ENCODE measurements around the gene OR5L2. TPM values are rescaled to one million over a fixed set of nuclear protein-coding genes. Genes with fewer than 3 reads are reported as not detected.
"Not testable (repeated sequence)": the region's sequence is repeated elsewhere in the genome, so short reads cannot be mapped to it uniquely, and the experiment has no call there.

OR5L2 gene
- total RNA-seq, 2 donors from 2014 or later = not detected

DNA sequence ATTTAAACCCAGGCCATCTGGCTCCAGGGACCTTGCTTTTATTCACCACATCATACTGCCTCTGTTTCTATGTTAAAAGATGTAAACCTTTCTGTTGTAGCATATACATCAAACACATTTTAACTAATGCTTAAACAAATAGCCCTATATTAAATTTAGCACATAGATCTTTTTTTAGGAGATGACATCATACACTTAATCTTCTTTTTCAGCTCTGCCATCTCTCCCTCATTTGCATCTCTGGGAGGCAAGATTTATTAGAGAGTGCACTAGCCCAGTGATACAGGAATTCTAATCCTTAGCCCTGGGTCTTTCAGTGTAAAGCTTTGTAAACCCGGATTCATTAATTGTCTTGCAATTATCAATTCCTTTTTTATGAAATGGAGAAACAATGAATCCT lies 25.1 kb downstream of the OR5L2 start:
- Histone ChIP-seq H3K36me3 (replicated peaks in 1 of 2; ENCODE audit: insufficient read depth in 1 of 2, low read depth in 2 of 2) (no peaks in the 10 kb centered on the region), H3K9me3 (no peaks in the 10 kb centered on the region), H3K4me3 (no peak overlapping the region), H3K27ac (no peak overlapping the region), H3K27me3 (no peaks in the 10 kb centered on the region), H3K4me1 (no peaks in the 10 kb centered on the region)
- DNase-seq (no peak), ATAC-seq (no peak)
- intact Hi-C loops (cut with DNase I) = no loop called here
- TF ChIP-seq CTCF (IDR thresholded peaks at IDR 0.05) (no peak), POLR2A (IDR thresholded peaks at IDR 0.05) (no peak)
- WGBS, 2 donors = 43 to 70% methylated on average over 1 of the region's 1 CpG

- no peak overlapping the region for H3K4me3 ChIP-seq
- DNase-seq (no peak), ATAC-seq (no peak)
- H3K9me3 ChIP-seq = no peaks in the 10 kb centered on the region
- H3K36me3 ChIP-seq (replicated peaks in 1 of 2; ENCODE audit: insufficient read depth in 1 of 2, low read depth in 2 of 2) = no peaks in the 10 kb centered on the region
- intact Hi-C loops (cut with DNase I) = no loop called here
- TF ChIP-seq POLR2A (IDR thresholded peaks at IDR 0.05) = no peak
- no peak for TF ChIP-seq CTCF (IDR thresholded peaks at IDR 0.05)
- no peaks in the 10 kb centered on the region for H3K4me1 ChIP-seq
- no peak overlapping the region for H3K27ac ChIP-seq
- H3K27me3 ChIP-seq = no peaks in the 10 kb centered on the region
- 7 to 11% methylated on average over 1 of the region's 1 CpG for WGBS, 2 donors
Measured at GRCh38 chr11:55854704-55855103, 27.7 kb downstream of the OR5L2 start.

- ATAC-seq; H3K27ac ChIP-seq; H3K4me1 ChIP-seq; DNase-seq; H3K27me3 ChIP-seq; intact Hi-C loops (cut with DNase I); H3K4me3 ChIP-seq; H3K36me3 ChIP-seq (replicated peaks in 1 of 2; ENCODE audit: insufficient read depth in 1 of 2, low read depth in 2 of 2); H3K9me3 ChIP-seq: not testable (repeated sequence)
- WGBS, 2 donors = 69 to 71% methylated on average over 4 of the region's 4 CpGs
Measured at GRCh38 chr11:55867354-55867753, 40.3 kb downstream of the OR5L2 start.

- H3K27ac ChIP-seq; H3K27me3 ChIP-seq; H3K36me3 ChIP-seq (replicated peaks in 1 of 2; ENCODE audit: insufficient read depth in 1 of 2, low read depth in 2 of 2); ATAC-seq; H3K4me3 ChIP-seq; H3K9me3 ChIP-seq; intact Hi-C loops (cut with DNase I); H3K4me1 ChIP-seq: not testable (repeated sequence)
- whole genome bisulfite sequencing, 2 donors = 19 to 20% methylated on average over 13 to 33 of the region's 33 CpGs
- DNase-seq = peak in 1 of 4 donors; percentile 24
Measured at GRCh38 chr11:55872731-55873130, 45.7 kb downstream of the OR5L2 start.

DNA sequence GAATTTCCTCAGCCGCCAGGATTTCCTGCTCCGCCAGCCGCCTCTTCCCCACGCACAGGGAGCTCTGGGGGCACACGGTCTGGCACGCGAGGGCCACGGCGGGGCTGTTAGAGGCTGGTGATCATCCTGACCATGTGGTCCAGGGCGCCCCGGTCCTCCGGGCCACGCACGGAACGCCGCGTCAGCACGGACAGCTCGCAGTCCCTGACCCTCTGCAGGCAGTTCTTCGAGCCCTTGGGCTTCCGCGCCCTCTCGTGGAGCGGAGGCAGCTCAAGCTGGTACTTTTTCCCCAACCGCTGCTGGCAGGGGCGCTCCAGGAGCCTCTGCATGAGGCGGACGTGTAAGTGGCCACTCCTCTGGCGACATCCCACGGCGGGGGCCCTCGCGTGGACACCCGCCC lies 46.1 kb downstream of the OR5L2 start:
- intact Hi-C loops (cut with DNase I); H3K27me3 ChIP-seq; H3K27ac ChIP-seq; ATAC-seq; H3K4me3 ChIP-seq; H3K9me3 ChIP-seq; H3K36me3 ChIP-seq (replicated peaks in 1 of 2; ENCODE audit: insufficient read depth in 1 of 2, low read depth in 2 of 2); H3K4me1 ChIP-seq: not testable (repeated sequence)
- peak in 2 of 4 donors; percentile 24 to 42 for DNase-seq
- WGBS, 2 donors = 24 to 33% methylated on average over 5 to 23 of the region's 34 CpGs

Small RNA genes within 50 kb of the gene (small RNA-seq; reads per million reads assigned to genes)
- gene AC036111.3 = not detected

Other genes starting within 250 kb of the OR5L2 start
- gene OR4C11, start 219.6 kb upstream of the OR5L2 start, total RNA-seq = not detected
- not detected for gene OR4P4, start 192.1 kb upstream of the OR5L2 start, total RNA-seq
- not detected for gene OR4S2, start 178.9 kb upstream of the OR5L2 start, total RNA-seq
- not detected for gene OR4C6, start 165.0 kb upstream of the OR5L2 start, total RNA-seq
- not detected for gene OR5D13, start 53.8 kb upstream of the OR5L2 start, total RNA-seq
- gene OR5D14, start 31.7 kb upstream of the OR5L2 start, total RNA-seq = not detected
- gene OR5L1, start 15.9 kb upstream of the OR5L2 start, total RNA-seq = not detected
- gene OR5D18, start 7.6 kb upstream of the OR5L2 start, total RNA-seq = not detected
- not detected for gene OR5D16, start 11.5 kb downstream of the OR5L2 start, total RNA-seq
- not detected for gene TRIM51, start 56.1 kb downstream of the OR5L2 start, total RNA-seq
- not detected for gene OR5W2, start 87.4 kb downstream of the OR5L2 start, total RNA-seq
- gene OR5I1, start 109.2 kb downstream of the OR5L2 start, total RNA-seq = not detected
- gene OR10AG1, start 142.7 kb downstream of the OR5L2 start, total RNA-seq = not detected
- not detected for gene OR5F1, start 167.4 kb downstream of the OR5L2 start, total RNA-seq
- gene OR5AS1, start 200.4 kb downstream of the OR5L2 start, total RNA-seq = not detected